Stimulated activated CD8-positive, alpha-beta memory T cell treated with anti-CD3 and anti-CD28 coated beads, Interleukin-15, amount 100 ng/mL, for 24 hours (primary cell): ENCODE results near the gene MAD1L1.
"Not testable (repeated sequence)": the region's sequence is repeated elsewhere in the genome, so short reads cannot be mapped to it uniquely, and the experiment has no call there.

Source experiments
- DNase-seq: peaks from one replicate; pipeline ENCODE4 v3.0.0-alpha.2; 2020; ENCODE audit warnings: low read depth

Gene MAD1L1

GRCh38 chr7:1850111-1850975 is 382.4 kb downstream of the MAD1L1 start:
- DNase-seq: no peak

GRCh38 chr7:1849351-1850041 is 383.2 kb downstream of the MAD1L1 start:
- DNase-seq: no peak

- DNase-seq: no peak
These were observed 383.8 kb downstream of the MAD1L1 start for GRCh38 chr7:1848911-1849311.

DNA sequence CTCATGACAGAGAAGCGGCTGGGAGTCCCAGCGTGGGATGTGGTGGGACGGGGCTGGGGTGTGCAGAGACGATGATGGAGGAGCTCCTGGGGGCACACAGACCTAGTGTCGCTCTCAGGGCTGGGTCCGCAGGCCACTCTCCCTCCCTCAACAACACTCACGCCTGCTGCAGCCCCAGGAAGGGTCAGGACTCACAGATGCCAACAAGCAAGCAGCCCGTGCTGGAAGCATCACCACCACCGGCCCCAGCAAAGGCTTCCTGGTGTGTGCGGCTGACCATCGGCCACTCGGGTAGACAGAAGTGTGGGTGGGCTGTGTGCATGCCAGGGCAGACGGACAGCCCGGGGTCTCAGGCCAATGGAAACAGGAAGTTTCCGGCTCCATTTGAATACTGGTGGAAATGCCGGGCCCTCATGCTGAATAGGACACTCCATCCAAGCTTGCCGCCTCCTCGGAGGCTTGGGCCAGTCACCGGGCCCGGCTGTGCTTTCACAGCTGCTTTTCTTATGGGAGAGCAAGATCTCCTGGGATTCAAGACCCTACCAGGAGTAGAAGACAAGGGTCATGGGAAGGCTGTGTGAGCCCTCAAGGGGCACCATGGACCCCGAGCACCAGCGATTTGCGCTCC is 384.6 kb downstream of the MAD1L1 start:
- DNase-seq: no peak

DNA sequence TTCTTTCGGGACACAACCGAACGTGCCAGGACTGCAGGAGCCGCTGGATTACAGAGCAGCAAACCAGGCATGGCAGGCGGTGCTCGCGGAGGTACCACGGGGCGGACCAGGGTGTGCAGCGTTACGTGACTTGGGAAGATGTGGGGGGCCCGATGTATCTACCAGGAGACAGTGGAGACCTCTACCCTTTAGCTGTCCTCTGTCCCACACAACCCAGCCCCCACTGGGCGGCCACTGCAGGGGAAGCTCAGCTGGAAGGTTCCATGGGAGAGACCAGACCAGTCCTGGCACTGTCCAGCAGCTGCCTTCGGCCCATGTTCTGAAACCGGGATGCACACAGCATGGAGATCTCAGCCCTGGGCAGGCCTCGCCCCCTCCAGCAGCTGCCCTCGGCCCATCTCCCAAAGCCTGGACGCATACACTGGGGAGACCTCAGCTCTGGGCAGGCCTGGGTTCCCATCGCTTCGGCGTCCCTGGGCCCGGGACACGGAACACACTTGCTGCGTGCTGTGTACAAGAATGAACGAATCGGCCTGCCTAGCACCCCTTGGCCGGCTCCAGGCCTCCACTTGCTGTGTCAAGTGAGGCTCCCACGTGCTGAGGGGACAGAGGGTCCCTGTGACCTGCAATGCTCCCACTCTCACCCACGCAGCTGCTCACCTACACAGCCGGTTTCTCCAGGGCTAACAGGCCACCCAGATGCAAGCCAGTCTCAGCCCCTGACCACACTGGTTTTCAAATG is 385.3 kb downstream of the MAD1L1 start:
- no peak for DNase-seq

- no peak for DNase-seq
These were observed 386.2 kb downstream of the MAD1L1 start for GRCh38 chr7:1846331-1847065.

GRCh38 chr7:1845536-1846311 is 387.0 kb downstream of the MAD1L1 start:
- no peak for DNase-seq

DNA sequence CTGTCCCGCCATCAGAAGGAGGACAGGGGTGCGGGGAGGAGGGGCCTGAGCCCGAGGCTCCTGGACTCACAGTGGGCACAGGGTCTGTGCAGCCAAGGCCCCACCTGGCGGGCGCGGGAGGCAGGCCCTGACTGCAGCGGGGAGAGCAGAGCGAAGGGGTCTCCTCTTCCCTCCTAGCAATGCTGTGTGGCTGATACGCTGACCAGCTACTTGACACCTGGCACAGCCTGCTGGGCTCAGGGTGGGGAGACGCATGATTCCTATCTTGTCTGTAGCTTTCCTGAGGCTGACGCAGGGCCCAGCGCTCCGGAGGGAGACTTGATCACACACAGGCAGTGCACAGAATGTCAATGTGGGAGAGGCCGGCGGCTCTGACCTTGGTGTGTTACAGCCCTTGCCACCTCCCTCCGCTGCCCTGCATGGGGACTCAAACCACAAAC is 387.8 kb downstream of the MAD1L1 start:
- no peak for DNase-seq

- no peak for DNase-seq
These were observed 388.3 kb downstream of the MAD1L1 start for GRCh38 chr7:1844336-1844950.

DNA sequence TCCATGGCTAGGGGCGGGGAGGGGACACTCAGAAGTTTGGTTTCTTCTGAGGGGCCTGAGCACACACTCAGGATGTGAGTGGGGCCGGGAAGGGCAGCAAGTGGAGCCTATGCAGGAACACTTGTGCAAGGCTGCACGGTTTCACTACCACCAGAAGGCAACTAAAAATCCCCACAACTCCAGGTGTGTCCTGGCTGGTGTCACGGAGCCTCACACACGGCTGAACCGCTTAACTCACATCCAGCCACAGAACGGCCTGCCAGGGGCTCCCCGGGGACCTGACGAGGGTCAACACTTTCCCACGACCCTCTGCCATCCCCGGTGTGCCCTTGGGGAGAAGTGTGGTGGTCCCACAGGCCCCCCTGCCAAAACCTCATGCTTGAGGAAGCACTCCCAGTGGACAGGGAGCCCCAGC is 388.8 kb downstream of the MAD1L1 start:
- DNase-seq: no peak

GRCh38 chr7:1843271-1843861 is 389.4 kb downstream of the MAD1L1 start:
- no peak for DNase-seq

GRCh38 chr7:1842321-1843221 is 390.2 kb downstream of the MAD1L1 start:
- no peak for DNase-seq

DNA sequence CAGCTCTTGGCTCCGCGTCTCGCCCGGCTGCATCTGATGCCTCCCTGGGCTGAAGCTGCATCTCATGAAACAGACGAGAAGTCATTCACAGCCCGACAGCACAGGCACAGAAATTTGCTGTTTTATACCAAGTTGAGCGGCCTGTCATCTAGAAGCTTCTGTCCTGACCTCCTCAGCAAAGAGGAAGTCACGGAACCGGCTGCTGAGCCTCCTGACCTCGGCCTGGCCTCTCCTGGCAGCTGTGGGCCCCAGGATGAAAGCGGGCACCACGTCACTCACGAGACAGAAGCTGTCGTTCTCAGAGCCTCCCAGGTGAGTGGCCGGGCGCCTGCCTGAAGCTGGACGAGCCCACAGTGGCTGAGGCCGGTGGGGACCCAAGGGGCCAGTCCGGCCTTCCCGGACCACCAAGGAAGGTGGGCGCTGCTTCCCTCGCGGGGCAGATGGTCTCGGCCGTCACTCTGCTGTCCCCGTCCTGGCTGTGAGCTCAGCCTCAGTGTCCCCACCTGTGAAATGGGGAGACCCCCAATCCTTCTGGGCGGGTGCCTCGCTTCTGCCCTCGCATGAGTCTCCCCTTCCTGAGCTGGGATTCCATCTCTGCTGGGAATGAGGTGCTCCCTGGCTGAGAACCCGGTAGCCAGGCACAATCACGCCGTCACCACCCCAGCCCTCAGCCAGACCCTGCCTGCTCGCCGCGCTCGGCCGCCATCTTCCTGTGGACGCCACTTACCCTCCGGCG is 391.3 kb downstream of the MAD1L1 start:
- DNase-seq: not testable (repeated sequence)

DNA sequence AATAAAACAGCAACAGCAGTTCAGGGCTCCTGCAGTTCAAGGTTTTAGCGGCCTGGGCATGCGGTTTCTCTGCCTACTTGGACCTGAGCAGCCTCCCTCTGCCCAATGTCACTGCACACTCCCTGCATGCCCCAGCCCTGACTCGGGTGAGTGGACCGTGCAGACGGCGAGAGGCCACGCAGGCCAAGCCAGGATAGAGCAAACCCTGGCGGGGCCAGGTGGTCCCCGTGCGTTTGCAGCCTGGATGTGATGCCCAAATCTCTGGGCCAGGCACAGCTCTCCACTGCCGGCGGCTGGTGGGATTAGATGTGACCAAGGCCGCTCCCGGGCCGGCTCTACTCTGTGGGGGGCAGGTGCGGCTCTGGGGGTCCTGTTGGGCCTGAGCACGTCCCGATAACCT is 392.0 kb downstream of the MAD1L1 start:
- not testable (repeated sequence) for DNase-seq

DNA sequence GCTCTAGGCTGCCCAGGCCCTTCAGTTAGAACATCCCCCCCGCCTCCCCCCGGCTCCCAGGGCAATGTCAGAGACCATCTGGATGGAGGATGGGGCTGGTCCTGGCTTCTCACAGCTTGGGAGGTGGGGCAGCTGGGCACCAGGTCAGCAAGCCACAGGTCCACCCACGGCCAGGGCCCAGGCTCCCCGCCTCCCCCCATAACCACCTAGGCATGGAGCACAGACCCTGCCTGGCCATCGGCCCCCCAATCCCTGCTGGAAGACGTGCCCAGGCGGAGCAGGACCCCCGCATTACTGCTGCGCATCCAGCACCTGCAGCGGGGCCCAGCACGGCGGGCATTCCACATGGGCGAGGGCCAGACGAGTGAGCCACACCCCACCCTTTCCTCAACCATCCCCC is 393.0 kb downstream of the MAD1L1 start:
- DNase-seq: no peak

GRCh38 chr7:1838911-1839531 is 393.7 kb downstream of the MAD1L1 start:
- not testable (repeated sequence) for DNase-seq

DNA sequence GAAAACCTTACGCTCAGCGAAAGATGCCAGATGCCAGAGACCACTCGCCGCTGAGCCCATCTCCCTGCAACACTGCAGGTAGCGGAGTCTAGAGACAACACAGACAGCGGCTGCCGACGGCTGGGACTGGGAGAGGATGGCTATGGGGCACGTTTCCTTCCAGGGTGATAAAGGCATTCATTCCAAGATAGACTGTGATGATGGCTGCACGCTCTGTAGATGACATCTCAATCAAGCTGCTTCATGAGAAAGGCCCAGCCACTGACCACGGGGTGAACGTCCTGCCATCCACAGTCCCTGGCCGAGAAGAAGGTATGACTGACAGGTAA is 394.2 kb downstream of the MAD1L1 start:
- DNase-seq: not testable (repeated sequence)
